Measurements from ENCODE around the gene CHERP.

CHERP gene

DNA sequence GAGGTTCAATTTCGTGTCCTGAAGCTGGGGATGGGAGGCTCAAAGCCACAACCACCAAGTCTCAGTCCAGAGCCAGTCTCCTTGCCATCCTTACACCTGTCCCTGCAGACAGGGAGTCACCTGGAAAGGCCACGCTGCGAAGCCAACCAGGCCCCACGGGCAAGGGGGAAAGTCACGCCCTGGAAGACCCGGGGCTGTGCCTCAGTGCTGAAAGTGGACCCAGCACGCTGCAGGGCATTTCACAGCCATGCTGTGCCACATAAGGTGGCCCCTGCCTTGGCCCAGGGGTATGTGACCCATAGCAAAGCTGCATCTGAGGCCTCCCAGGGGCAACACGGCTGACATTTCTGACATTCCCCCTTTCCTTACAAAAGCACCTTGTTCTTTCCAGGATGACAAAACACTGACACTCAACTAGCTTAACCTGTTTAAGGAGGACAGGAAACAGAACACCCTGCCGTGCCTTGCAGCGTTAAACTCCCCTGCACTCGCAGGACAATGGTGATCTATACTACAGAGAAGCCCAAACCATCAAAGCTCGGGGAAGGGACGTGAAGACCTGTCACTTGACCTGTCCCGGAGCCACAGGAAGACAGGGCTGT is 14.8 kb downstream of the CHERP start:
- Histone ChIP-seq H3K27me3 (replicated peaks; ENCODE audit: control insufficient read depth, insufficient read depth, low read length) (no peaks in the 10 kb centered on the region), H3K4me3 (replicated peaks; ENCODE audit: low read depth, low read length) (no peak overlapping the region), H3K36me3 (ENCODE audit: control insufficient read depth, insufficient read depth, low read length) (peaks cover 64% of the 10 kb centered on the region)
- TF ChIP-seq, protein P1, sequence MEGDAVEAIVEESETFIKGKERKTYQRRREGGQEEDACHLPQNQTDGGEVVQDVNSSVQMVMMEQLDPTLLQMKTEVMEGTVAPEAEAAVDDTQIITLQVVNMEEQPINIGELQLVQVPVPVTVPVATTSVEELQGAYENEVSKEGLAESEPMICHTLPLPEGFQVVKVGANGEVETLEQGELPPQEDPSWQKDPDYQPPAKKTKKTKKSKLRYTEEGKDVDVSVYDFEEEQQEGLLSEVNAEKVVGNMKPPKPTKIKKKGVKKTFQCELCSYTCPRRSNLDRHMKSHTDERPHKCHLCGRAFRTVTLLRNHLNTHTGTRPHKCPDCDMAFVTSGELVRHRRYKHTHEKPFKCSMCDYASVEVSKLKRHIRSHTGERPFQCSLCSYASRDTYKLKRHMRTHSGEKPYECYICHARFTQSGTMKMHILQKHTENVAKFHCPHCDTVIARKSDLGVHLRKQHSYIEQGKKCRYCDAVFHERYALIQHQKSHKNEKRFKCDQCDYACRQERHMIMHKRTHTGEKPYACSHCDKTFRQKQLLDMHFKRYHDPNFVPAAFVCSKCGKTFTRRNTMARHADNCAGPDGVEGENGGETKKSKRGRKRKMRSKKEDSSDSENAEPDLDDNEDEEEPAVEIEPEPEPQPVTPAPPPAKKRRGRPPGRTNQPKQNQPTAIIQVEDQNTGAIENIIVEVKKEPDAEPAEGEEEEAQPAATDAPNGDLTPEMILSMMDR (IDR thresholded peaks at IDR 0.05; ENCODE audit: insufficient read depth, low read length, poor library complexity, severe bottlenecking) = no peak
- DNase-seq (ENCODE audit: extremely low read depth, insufficient read length) = no peak

DNA sequence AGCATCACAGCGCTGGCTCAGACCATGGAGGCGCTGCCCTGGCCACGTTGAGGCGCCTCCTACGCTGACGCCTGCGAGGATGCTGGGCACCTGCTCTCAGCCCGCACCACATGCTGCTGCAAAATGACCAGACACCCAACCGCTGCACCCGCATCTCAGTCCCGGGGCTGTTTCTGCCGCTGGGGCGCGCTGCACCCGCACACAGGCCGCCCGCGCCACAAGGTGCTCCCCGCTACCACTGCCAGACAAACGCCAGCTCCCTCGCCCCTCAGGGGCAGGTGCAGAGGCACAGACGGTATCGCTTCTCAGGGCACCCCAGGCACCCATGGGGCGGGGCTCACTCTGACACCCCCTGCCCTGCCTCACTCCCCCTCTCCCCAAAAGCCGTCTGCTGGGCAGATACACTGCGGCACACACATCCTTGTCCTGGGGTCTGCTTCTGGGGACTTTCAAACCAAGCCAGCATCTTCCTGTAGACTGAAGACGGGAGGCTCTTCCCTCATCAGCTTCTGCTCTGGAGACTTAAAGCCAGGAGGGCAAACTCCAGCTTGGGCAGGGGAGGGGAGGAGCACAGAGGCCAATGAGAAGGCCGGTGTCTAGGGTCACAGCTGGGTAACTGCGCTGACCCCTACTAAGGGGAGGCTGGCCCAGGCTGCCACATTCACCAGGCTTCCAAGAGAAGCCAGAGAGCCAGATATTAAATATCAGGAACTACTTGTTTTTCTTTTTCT is 16.3 kb downstream of the CHERP start:
- DNase-seq (ENCODE audit: extremely low read depth, insufficient read length) = no peak
- Histone ChIP-seq H3K27me3 (replicated peaks; ENCODE audit: control insufficient read depth, insufficient read depth, low read length) (no peaks in the 10 kb centered on the region), H3K36me3 (ENCODE audit: control insufficient read depth, insufficient read depth, low read length) (peaks cover 62% of the 10 kb centered on the region), H3K4me3 (replicated peaks; ENCODE audit: low read depth, low read length) (no peak overlapping the region)
- TF ChIP-seq, protein P1 (IDR thresholded peaks at IDR 0.05; ENCODE audit: insufficient read depth, low read length, poor library complexity, severe bottlenecking) = no peak

DNA sequence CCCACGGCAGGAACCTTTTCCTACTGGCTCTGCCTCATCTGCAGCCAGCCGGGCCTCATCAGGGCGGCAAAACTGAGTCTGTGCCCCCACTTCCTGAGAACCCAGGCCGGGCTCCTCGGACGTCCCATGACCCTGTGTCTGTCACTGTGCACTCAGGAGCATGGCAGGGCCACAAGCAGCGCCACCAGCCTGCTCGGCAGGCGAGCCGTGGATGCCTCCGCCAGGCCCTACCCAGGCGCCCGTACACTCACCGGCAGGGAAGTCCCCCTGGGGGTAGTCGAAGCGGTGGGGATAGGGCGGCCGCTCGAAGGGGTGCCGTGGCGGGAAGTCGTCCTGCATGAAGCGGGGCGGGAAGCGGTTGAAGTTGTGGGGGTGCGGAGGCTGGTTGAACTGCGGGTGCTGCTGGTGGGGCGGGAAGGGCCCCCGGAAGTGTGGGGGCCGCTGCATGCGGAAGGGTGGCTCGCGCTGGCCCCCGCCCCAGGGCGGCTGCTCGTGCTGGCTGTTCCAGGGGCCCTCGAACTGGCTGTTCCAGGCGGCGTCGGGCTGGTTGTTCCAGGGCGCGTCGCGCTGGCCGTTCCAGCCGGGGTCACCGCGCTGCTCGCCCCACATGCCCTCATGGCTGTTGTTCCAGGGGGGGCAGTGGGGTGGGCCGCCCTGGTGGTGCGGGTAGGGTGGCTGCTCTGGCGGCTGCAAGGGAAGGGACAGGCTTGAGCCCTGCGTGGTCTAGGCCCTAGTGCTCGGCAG is 17.1 kb downstream of the CHERP start:
- Histone ChIP-seq H3K27me3 (replicated peaks; ENCODE audit: control insufficient read depth, insufficient read depth, low read length) (no peaks in the 10 kb centered on the region), H3K4me3 (replicated peaks; ENCODE audit: low read depth, low read length) (no peak overlapping the region), H3K36me3 (ENCODE audit: control insufficient read depth, insufficient read depth, low read length) (peaks cover 65% of the 10 kb centered on the region)
- TF ChIP-seq, protein P1 (IDR thresholded peaks at IDR 0.05; ENCODE audit: insufficient read depth, low read length, poor library complexity, severe bottlenecking) = no peak
- no peak for DNase-seq (ENCODE audit: extremely low read depth, insufficient read length)

DNA sequence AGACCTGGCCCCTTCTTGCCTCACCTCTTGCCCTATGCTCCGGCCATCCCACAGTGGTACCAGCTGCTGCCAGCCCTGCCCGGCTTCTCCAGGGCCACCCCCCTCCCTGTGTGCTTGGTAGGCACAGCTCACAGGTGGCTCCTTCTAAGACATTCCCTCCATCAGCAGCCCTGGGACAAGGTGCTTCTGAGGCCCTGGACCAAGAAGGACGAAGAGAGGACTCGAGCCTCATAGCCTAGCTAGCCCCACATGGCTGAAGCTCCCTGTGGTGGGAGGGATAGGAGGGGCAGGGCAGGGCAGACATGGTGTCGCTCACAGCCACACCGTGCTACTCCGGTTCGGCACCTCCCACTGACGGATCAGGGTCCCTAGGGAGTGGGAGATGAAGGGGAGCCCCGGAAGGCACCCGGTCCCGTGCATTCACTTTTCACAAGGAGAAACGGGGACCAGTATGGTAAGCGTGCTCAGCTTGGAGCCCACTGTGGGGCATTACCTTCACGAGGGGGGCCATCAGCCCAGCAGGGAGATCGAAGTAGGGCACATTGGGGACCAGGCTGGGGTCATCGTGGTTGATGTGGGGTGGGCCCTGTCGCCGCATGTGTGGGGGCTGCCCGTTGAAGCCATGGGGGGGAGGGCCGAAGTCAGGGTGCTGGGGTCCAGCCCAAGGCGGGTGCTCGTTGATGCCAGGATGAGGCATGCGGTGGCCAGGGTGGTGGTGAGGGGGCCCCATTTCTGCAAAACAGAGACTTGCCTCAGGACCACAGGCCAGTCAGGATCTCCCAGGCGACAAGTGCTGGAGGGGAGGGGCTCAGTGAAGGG is 19.5 kb downstream of the CHERP start:
- H3K27me3 ChIP-seq (replicated peaks; ENCODE audit: control insufficient read depth, insufficient read depth, low read length) = no peaks in the 10 kb centered on the region
- H3K36me3 ChIP-seq (ENCODE audit: control insufficient read depth, insufficient read depth, low read length) = peaks cover 64% of the 10 kb centered on the region
- TF ChIP-seq, protein P1 (IDR thresholded peaks at IDR 0.05; ENCODE audit: insufficient read depth, low read length, poor library complexity, severe bottlenecking) = no peak
- DNase-seq (ENCODE audit: extremely low read depth, insufficient read length) = no peak
- no peak overlapping the region for H3K4me3 ChIP-seq (replicated peaks; ENCODE audit: low read depth, low read length)

DNA sequence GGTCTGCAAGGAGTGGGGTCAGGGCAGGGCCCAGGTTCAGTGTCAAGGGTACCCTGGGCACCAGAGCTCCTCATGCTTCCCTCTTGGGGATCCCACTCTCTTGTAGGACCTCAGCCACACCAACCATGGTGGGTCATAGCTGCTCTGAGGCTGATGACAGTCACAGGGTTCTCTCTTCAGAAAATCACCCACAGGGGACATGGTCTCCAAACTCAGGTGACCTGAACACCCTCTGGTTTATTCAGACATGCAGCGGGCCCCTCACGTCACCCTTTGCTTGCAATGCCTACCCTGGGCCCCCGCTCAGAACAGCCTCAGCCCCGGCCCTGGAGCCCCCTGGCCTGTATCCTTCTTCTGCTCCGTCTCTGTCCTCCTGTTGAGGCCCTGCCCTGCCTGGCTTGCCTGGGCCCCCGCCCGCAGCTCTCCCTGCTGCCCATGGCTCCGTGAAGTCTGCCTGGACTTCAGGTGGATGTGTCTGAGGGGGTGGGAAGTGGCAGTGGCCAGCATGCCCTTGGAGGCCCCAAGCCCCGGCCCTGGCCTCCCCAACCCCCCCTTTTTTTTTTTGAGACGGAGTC is 20.4 kb downstream of the CHERP start:
- no peak overlapping the region for H3K4me3 ChIP-seq (replicated peaks; ENCODE audit: low read depth, low read length)
- TF ChIP-seq, protein P1 (IDR thresholded peaks at IDR 0.05; ENCODE audit: insufficient read depth, low read length, poor library complexity, severe bottlenecking) = no peak
- H3K36me3 ChIP-seq (ENCODE audit: control insufficient read depth, insufficient read depth, low read length) = peaks cover 63% of the 10 kb centered on the region
- H3K27me3 ChIP-seq (replicated peaks; ENCODE audit: control insufficient read depth, insufficient read depth, low read length) = no peaks in the 10 kb centered on the region
- no peak for DNase-seq (ENCODE audit: extremely low read depth, insufficient read length)
